ENCODE measurements around the gene NEK3. TPM values are rescaled to one million over a fixed set of nuclear protein-coding genes. Genes with fewer than 3 reads are reported as not detected.
"Not testable (repeated sequence)": the region's sequence is repeated elsewhere in the genome, so short reads cannot be mapped to it uniquely, and the experiment has no call there.

Gene NEK3
- total RNA-seq, 2 experiments from 2014 or later, result 18.2 to 32.2 TPM

- ChIA-PET POLR2A (no interaction called here), CTCF (ENCODE audit: unreplicated experiment) (no interaction called here)
- TF ChIP-seq CTCF (conservative IDR thresholded peaks at IDR 0.05; ENCODE audit: low read length) (no peak), EZH2phosphoT487 (IDR thresholded peaks at IDR 0.05; ENCODE audit: borderline replicate concordance, low read depth, low read length) (no peak)
Observed at GRCh38 chr13:52177276-52177675, 17.9 kb upstream of the NEK3 start.

GRCh38 chr13:52173970-52174369 is 14.6 kb upstream of the NEK3 start:
- H3K4me1 ChIP-seq (ENCODE audit: insufficient read depth, low read length, poor library complexity, severe bottlenecking); DNase-seq (ENCODE audit: low spot score); H4K20me1 ChIP-seq (ENCODE audit: insufficient read depth, low read length); H3K4me2 ChIP-seq (ENCODE audit: low read length); H3K27ac ChIP-seq (ENCODE audit: low read depth, low read length, poor library complexity, severe bottlenecking); BruUV-seq (replicated peaks); H3K79me2 ChIP-seq (ENCODE audit: insufficient read depth, low read depth, low read length); CTCF ChIA-PET (ENCODE audit: unreplicated experiment); H3K9me2 ChIP-seq (ENCODE audit: insufficient read depth, low read length); intact Hi-C loops (cut with micrococcal nuclease; ENCODE audit: unreplicated experiment); H3K4me3 ChIP-seq (ENCODE audit: low read depth, low read length, poor library complexity, severe bottlenecking); H3K9me3 ChIP-seq (ENCODE audit: low read length); H2AFZ ChIP-seq (ENCODE audit: low read length): not testable (repeated sequence)
- POLR2A ChIA-PET, result interaction anchor here (1.2 to 2.4 kb wide), 4 partner anchors 9 to 15 kb away, joined by 3 to 8 read pairs (median 8); partner anchors contain the start of gene NEK3
- H3K36me3 ChIP-seq (ENCODE audit: insufficient read depth, low read length), result peaks cover 77% of the 10 kb centered on the region

More at GRCh38 chr13:52177276-52177675, 17.9 kb upstream of the NEK3 start:
- Histone ChIP-seq H3K79me2 (ENCODE audit: insufficient read depth, low read depth, low read length) (no peaks in the 10 kb centered on the region), H3K9me3 (ENCODE audit: low read length) (no peaks in the 10 kb centered on the region), H3K4me1 (ENCODE audit: insufficient read depth, low read length, poor library complexity, severe bottlenecking) (no peaks in the 10 kb centered on the region), H3K36me3 (ENCODE audit: insufficient read depth, low read length) (peaks cover 64% of the 10 kb centered on the region), H4K20me1 (ENCODE audit: insufficient read depth, low read length) (no peaks in the 10 kb centered on the region), H3K27ac (ENCODE audit: low read depth, low read length, poor library complexity, severe bottlenecking) (no peak overlapping the region), H3K9me2 (ENCODE audit: insufficient read depth, low read length) (no peaks in the 10 kb centered on the region), H3K4me3 (ENCODE audit: low read depth, low read length, poor library complexity, severe bottlenecking) (no peak overlapping the region), H3K4me2 (ENCODE audit: low read length) (no peak overlapping the region), H2AFZ (ENCODE audit: low read length) (no peak overlapping the region)
- no TSS peak for BruUV-seq (replicated peaks)
- no peak for DNase-seq (ENCODE audit: low spot score)
- intact Hi-C loops (cut with micrococcal nuclease; ENCODE audit: unreplicated experiment), result no loop called here

- Histone ChIP-seq H3K4me1 (ENCODE audit: insufficient read depth, low read length, poor library complexity, severe bottlenecking) (no peaks in the 10 kb centered on the region), H3K4me3 (ENCODE audit: low read depth, low read length, poor library complexity, severe bottlenecking) (no peak overlapping the region), H4K20me1 (ENCODE audit: insufficient read depth, low read length) (no peaks in the 10 kb centered on the region), H3K4me2 (ENCODE audit: low read length) (no peak overlapping the region), H2AFZ (ENCODE audit: low read length) (no peak overlapping the region), H3K9me2 (ENCODE audit: insufficient read depth, low read length) (no peaks in the 10 kb centered on the region), H3K36me3 (ENCODE audit: insufficient read depth, low read length) (peaks cover 83% of the 10 kb centered on the region), H3K9me3 (ENCODE audit: low read length) (no peaks in the 10 kb centered on the region), H3K27ac (ENCODE audit: low read depth, low read length, poor library complexity, severe bottlenecking) (no peak overlapping the region), H3K79me2 (ENCODE audit: insufficient read depth, low read depth, low read length) (no peaks in the 10 kb centered on the region)
- no TSS peak for BruUV-seq (replicated peaks)
- no peak for DNase-seq (ENCODE audit: low spot score)
- ChIA-PET POLR2A (interaction anchor here (0.7 to 2.4 kb wide), 4 partner anchors 8 to 211 kb away, joined by 3 to 8 read pairs (median 5); no protein-coding TSS in a partner anchor), CTCF (ENCODE audit: unreplicated experiment) (no interaction called here)
- intact Hi-C loops (cut with micrococcal nuclease; ENCODE audit: unreplicated experiment), result no loop called here
- no peak for TF ChIP-seq EZH2phosphoT487 (IDR thresholded peaks at IDR 0.05; ENCODE audit: borderline replicate concordance, low read depth, low read length)
- no peak for TF ChIP-seq CTCF (conservative IDR thresholded peaks at IDR 0.05; ENCODE audit: low read length)
Observed at GRCh38 chr13:52173373-52173772, 14.0 kb upstream of the NEK3 start.

- H3K4me1 ChIP-seq (ENCODE audit: insufficient read depth, low read length, poor library complexity, severe bottlenecking); H3K79me2 ChIP-seq (ENCODE audit: insufficient read depth, low read depth, low read length); H3K9me2 ChIP-seq (ENCODE audit: insufficient read depth, low read length); intact Hi-C loops (cut with micrococcal nuclease; ENCODE audit: unreplicated experiment); POLR2A ChIA-PET; H3K4me2 ChIP-seq (ENCODE audit: low read length); H2AFZ ChIP-seq (ENCODE audit: low read length); H3K9me3 ChIP-seq (ENCODE audit: low read length); H3K4me3 ChIP-seq (ENCODE audit: low read depth, low read length, poor library complexity, severe bottlenecking); BruUV-seq (replicated peaks); DNase-seq (ENCODE audit: low spot score); CTCF ChIA-PET (ENCODE audit: unreplicated experiment); H4K20me1 ChIP-seq (ENCODE audit: insufficient read depth, low read length); H3K27ac ChIP-seq (ENCODE audit: low read depth, low read length, poor library complexity, severe bottlenecking): not testable (repeated sequence)
- H3K36me3 ChIP-seq (ENCODE audit: insufficient read depth, low read length), result peaks cover 80% of the 10 kb centered on the region
Observed at GRCh38 chr13:52171686-52172085, 12.3 kb upstream of the NEK3 start.

GRCh38 chr13:52170828-52171391 is 11.5 kb upstream of the NEK3 start:
- CTCF ChIA-PET (ENCODE audit: unreplicated experiment); H3K79me2 ChIP-seq (ENCODE audit: insufficient read depth, low read depth, low read length); intact Hi-C loops (cut with micrococcal nuclease; ENCODE audit: unreplicated experiment); H2AFZ ChIP-seq (ENCODE audit: low read length); BruUV-seq (replicated peaks); H3K4me2 ChIP-seq (ENCODE audit: low read length); H3K27ac ChIP-seq (ENCODE audit: low read depth, low read length, poor library complexity, severe bottlenecking); H3K9me3 ChIP-seq (ENCODE audit: low read length); POLR2A ChIA-PET; H3K9me2 ChIP-seq (ENCODE audit: insufficient read depth, low read length); DNase-seq (ENCODE audit: low spot score); H3K4me1 ChIP-seq (ENCODE audit: insufficient read depth, low read length, poor library complexity, severe bottlenecking); H3K4me3 ChIP-seq (ENCODE audit: low read depth, low read length, poor library complexity, severe bottlenecking); H4K20me1 ChIP-seq (ENCODE audit: insufficient read depth, low read length): not testable (repeated sequence)
- peaks cover 86% of the 10 kb centered on the region for H3K36me3 ChIP-seq (ENCODE audit: insufficient read depth, low read length)
